GM12801 (cell line): ENCODE data around the gene BIRC3.

ENCODE experiments used
- TF ChIP-seq, protein P1 (sequence below): IDR thresholded peaks from one replicate; pipeline ENCODE4 v1.5.1; 2011; ENCODE audit warnings: control low read depth; ENCODE audit not compliant: insufficient read length; ENCODE audit errors: extremely low read depth

BIRC3 gene

DNA sequence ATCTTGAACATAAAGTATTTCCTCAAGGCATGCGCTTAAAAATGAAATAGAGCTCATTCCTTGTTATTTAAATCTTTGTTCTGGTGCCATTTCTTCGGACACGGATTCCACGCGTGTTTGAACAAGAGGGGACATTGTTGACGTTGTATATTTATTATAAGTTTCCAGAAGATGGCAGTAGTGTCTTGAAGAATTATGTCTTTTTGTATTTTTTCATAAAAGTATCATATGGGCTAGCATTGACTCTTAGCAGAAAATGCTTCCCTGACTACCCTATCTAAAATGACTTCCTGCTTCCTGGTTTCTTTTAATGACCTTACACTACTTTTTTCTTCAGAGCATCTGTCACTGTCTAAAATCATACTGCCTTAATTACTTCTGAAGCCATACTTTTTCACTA, 50.1 kb downstream of the BIRC3 start:
- TF ChIP-seq, protein P1, sequence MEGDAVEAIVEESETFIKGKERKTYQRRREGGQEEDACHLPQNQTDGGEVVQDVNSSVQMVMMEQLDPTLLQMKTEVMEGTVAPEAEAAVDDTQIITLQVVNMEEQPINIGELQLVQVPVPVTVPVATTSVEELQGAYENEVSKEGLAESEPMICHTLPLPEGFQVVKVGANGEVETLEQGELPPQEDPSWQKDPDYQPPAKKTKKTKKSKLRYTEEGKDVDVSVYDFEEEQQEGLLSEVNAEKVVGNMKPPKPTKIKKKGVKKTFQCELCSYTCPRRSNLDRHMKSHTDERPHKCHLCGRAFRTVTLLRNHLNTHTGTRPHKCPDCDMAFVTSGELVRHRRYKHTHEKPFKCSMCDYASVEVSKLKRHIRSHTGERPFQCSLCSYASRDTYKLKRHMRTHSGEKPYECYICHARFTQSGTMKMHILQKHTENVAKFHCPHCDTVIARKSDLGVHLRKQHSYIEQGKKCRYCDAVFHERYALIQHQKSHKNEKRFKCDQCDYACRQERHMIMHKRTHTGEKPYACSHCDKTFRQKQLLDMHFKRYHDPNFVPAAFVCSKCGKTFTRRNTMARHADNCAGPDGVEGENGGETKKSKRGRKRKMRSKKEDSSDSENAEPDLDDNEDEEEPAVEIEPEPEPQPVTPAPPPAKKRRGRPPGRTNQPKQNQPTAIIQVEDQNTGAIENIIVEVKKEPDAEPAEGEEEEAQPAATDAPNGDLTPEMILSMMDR, result no peak

DNA sequence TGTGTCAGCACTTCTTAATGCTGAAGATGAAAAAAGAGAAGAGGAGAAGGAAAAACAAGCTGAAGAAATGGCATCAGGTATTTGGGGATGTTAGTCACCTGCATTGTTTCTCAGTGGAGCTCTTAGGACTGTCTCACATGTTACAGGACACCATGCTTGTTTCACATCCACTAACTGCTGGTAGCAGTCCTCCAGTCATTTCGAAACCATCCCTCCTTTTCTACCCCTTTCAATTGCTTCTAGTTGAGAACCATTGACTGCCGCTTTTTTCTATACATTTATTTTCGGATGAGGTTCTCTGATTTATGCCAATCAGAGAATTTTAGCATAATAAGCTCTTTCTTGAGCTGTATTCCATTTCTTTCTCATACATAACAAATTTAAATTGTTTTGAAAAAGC, 51.2 kb downstream of the BIRC3 start:
- TF ChIP-seq, protein P1, result no peak

DNA sequence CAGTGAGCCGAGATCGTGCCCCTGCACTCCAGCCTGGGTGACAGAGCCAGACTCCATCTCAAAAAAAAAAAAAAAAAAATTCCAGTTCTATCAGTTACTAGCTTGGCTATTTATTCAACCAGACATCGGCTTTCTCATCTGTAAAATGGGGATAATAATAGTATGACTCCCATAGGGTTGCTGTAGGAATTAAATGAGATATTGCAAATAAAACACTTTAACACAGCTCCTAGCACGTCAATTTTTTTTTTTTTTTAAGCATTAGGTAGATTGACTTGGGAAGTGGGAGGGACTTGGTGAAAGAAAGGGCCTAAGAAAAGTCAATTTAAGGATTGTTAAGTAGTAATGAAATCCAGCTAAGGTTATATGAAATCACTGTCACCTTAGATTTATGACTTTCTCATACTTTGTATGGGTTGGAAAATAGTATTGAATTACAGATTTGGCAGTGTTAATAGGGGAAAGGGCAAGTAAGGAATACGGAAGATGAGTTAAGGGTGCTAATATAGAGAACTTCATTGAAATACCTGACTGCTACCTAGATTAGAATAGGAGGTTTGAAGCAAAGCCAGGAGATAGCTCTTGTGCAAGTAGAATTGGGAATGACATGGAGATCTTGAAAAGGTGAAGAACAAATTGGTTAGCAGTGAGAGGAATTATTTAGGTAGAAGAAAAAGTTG, 58.6 kb downstream of the BIRC3 start:
- TF ChIP-seq, protein P1, result no peak

DNA sequence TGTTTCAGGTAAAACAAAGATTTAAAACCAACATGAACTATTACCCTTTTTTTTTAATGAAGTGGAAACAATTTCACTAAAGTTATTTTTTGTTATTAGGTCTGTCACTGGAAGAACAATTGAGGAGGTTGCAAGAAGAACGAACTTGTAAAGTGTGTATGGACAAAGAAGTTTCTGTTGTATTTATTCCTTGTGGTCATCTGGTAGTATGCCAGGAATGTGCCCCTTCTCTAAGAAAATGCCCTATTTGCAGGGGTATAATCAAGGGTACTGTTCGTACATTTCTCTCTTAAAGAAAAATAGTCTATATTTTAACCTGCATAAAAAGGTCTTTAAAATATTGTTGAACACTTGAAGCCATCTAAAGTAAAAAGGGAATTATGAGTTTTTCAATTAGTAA, 60.6 kb downstream of the BIRC3 start:
- TF ChIP-seq, protein P1, result no peak

DNA sequence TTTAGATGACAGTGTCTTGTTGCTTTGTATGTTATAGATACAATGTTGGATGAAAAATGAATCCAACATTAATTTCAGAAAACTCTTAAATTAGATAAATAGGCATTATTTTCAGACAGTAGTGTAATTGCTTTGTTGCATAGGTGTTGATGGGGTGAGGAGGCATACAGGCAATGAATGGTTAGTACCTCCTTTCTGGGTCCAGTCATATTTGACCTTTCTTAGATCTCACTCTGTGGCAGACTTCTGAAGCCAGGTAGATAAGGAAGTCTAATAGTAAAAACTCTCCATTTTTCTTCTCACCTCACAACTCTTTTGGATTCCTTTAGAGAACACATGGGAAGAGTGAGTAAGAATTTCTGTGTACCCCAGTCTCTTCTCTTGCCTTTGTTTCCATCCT, 61.5 kb downstream of the BIRC3 start:
- TF ChIP-seq, protein P1, result no peak

DNA sequence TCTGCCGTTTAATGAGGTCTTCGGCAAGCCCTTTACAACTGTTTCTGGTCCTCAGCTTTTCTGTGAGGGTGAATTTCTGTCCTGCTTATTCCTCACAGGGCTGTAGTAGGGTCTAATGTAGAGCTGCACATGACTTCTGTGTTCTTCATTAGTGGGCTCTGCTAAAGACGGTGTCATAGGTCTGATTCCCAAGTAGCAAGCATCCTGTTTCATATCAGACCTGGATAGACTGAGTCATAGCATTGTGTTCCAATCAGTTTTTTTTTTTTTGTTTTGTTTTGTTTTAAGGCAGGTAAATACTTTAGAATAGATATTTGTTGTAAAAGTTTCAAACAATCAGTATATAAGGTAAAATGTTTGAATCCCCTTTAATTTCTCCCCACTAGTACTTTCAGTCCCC, 65.1 kb downstream of the BIRC3 start:
- TF ChIP-seq, protein P1, result no peak

DNA sequence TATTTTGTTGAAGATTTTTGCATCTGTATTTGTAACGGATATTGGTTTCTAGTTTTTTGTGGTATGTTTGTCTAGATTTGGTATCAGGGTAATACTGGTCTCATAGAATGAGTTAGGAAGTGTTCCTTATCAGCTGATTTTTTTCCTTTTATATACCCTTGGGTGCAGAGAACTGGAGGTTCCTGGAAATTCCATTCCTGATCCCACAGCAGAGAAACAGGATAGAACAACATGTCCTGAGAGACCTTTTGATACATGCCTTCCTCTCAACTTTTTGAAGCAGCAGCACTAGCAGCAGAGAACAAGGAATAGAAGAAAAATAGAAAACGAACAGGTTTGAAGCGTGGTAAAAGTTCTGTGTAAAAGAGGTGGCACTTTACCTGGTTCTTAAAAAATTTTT, 66.6 kb downstream of the BIRC3 start:
- TF ChIP-seq, protein P1, result no peak
